ENCODE data around the gene PBX4. TPM values are rescaled to one million over a fixed set of nuclear protein-coding genes. Genes with fewer than 3 reads are reported as not detected.
A peak's percentile ranks its signal among the peaks of the same experiment; 100 is the strongest.

The PBX4 gene
- total RNA-seq, 4 donors from 2014 or later, result 3.3 to 14.9 (median 4.8) TPM

GRCh38 chr19:19647037-19647835 lies 28.7 kb upstream of the PBX4 start:
- H3K4me3 ChIP-seq, result no peak overlapping the region
- WGBS, result 89% methylated on average over 15 of the region's 29 CpGs
- peaks cover 70% of the 10 kb centered on the region for H3K36me3 ChIP-seq
- TF ChIP-seq POLR2A (IDR thresholded peaks at IDR 0.05) (no peak), POLR2AphosphoS5 (IDR thresholded peaks at IDR 0.05) (no peak), CTCF (IDR thresholded peaks at IDR 0.05) (no peak), EP300 (IDR thresholded peaks at IDR 0.05) (no peak)
- H3K4me1 ChIP-seq, result peaks cover 14% of the 10 kb centered on the region
- H3K27me3 ChIP-seq, result no peaks in the 10 kb centered on the region
- H3K9me3 ChIP-seq, result no peaks in the 10 kb centered on the region
- H3K27ac ChIP-seq, result no peak overlapping the region
- DNase-seq (ENCODE audit: low spot score in 2 of 2), result peak in 1 of 2 donors; percentile 59

- TF ChIP-seq CTCF (IDR thresholded peaks at IDR 0.05), result no peak
- no peak for TF ChIP-seq EP300 (IDR thresholded peaks at IDR 0.05)
- no peak for TF ChIP-seq POLR2A (IDR thresholded peaks at IDR 0.05)
- no peak for TF ChIP-seq POLR2AphosphoS5 (IDR thresholded peaks at IDR 0.05)
- Histone ChIP-seq H3K36me3 (peaks cover 51% of the 10 kb centered on the region), H3K27me3 (no peaks in the 10 kb centered on the region), H3K9me3 (no peaks in the 10 kb centered on the region), H3K27ac (no peak overlapping the region), H3K4me3 (no peak overlapping the region), H3K4me1 (peaks cover 18% of the 10 kb centered on the region)
- 98% methylated on average over 8 of the region's 17 CpGs for WGBS
- DNase-seq (ENCODE audit: low spot score in 2 of 2), result peak in 1 of 2 donors; percentile 61
Observed at GRCh38 chr19:19645233-19645870, 26.9 kb upstream of the PBX4 start.

GRCh38 chr19:19644054-19644388 lies 25.5 kb upstream of the PBX4 start:
- H3K4me1 ChIP-seq, result peaks cover 18% of the 10 kb centered on the region
- H3K27me3 ChIP-seq, result no peaks in the 10 kb centered on the region
- TF ChIP-seq POLR2A (IDR thresholded peaks at IDR 0.05), result no peak
- no peak for TF ChIP-seq EP300 (IDR thresholded peaks at IDR 0.05)
- no peak for TF ChIP-seq POLR2AphosphoS5 (IDR thresholded peaks at IDR 0.05)
- no peak for TF ChIP-seq CTCF (IDR thresholded peaks at IDR 0.05)
- 47% methylated on average over 2 of the region's 5 CpGs for WGBS
- no peak overlapping the region for H3K27ac ChIP-seq
- peak overlapping the region; percentile 68 for H3K4me3 ChIP-seq
- no peak for DNase-seq (ENCODE audit: low spot score in 2 of 2)
- no peaks in the 10 kb centered on the region for H3K9me3 ChIP-seq
- peaks cover 42% of the 10 kb centered on the region for H3K36me3 ChIP-seq

GRCh38 chr19:19643158-19644053 lies 24.9 kb upstream of the PBX4 start, which contains the start of gene GMIP:
TSS of gene GMIP (minus strand) at chr19:19643657. CDS start at chr19:19643529, 128 bp downstream.
- no peaks in the 10 kb centered on the region for H3K9me3 ChIP-seq
- no peak for TF ChIP-seq POLR2A (IDR thresholded peaks at IDR 0.05)
- peak; percentile 79 to 88 for TF ChIP-seq CTCF (IDR thresholded peaks at IDR 0.05)
- no peak for TF ChIP-seq POLR2AphosphoS5 (IDR thresholded peaks at IDR 0.05)
- no peak for TF ChIP-seq EP300 (IDR thresholded peaks at IDR 0.05)
- 0% methylated on average over 13 of the region's 50 CpGs for WGBS
- peak in 1 of 2 donors; percentile 85 for DNase-seq (ENCODE audit: low spot score in 2 of 2)
- peaks cover 42% of the 10 kb centered on the region for H3K36me3 ChIP-seq
- peak within 1 kb of the TSS; percentile 51 for H3K27ac ChIP-seq
- H3K4me3 ChIP-seq, result peak within 1 kb of the TSS; percentile 68
- peaks cover 18% of the 10 kb centered on the region for H3K4me1 ChIP-seq
- H3K27me3 ChIP-seq, result no peaks in the 10 kb centered on the region
